ENCODE results near the gene RASL10A.

The RASL10A gene

GRCh38 chr22:29269731-29270474, 45.6 kb downstream of the RASL10A start:
- DNase-seq (ENCODE audit: low spot score): no peak

DNA sequence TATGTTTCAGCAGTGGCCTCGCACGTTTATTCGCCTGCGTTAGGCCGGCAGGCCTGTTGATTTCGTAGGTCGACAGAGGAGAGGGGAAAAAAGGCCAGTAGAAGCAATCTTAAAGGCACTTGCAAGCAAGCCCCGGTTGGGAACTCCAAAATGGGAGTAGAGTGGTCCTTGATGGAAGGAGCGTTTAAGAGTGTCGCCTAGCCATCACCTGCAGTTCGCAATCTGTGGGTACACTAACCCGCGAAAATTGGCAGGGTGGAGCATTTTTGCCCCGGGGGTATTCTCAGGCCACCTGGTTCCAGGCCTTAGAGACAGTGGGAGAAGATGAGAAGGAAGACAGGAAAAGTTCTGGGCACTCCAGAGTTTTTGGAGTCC, 46.3 kb downstream of the RASL10A start:
- no peak for DNase-seq (ENCODE audit: low spot score)

GRCh38 chr22:29268511-29269229, 46.8 kb downstream of the RASL10A start:
- DNase-seq (ENCODE audit: low spot score): peak; percentile 63

DNA sequence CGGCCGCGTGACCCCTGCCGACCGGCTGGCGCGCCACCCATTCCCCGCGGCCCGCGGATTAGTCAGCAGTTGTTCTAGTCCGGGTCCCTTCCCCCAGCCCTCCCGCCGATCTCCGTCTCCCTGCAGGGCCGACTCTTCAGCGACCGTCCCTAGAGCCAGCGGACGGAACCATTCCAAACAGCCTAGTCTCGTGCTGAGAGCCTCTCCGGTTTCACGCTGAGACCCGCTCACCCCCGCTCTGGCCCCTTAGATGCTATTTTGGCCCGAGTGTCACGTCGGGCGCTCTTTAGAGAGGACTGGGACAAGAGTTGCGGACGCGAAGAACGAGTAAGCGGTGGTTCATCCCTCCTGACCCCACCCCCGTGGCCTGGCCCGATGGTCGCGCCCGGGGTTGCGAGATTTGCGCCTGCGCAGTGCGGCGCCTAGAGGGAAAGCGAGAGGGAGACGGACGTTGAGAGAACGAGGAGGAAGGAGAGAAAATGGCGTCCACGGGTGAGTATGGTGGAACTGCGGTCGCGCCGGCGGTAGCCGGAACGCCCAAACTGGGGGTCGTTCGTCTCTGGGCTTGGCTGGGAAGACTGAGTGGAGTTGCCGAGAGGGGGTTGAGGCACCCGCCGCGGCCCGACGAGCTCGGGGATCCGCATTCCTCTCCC, 47.5 kb downstream of the RASL10A start, which contains the start of the genes EWSR1 and RHBDD3:
TSS of gene EWSR1 (plus strand) at position 411 of the 653 bp plus-strand sequence. CDS start at position 480, 69 bp downstream.
TSS of gene RHBDD3 (minus strand) at position 124 of the 653 bp plus-strand sequence. CDS start 2,355 bp downstream, outside the sequence.
- DNase-seq (ENCODE audit: low spot score): peak; percentile 97

GRCh38 chr22:29267462-29267857, 48.0 kb downstream of the RASL10A start:
- DNase-seq (ENCODE audit: low spot score): no peak

DNA sequence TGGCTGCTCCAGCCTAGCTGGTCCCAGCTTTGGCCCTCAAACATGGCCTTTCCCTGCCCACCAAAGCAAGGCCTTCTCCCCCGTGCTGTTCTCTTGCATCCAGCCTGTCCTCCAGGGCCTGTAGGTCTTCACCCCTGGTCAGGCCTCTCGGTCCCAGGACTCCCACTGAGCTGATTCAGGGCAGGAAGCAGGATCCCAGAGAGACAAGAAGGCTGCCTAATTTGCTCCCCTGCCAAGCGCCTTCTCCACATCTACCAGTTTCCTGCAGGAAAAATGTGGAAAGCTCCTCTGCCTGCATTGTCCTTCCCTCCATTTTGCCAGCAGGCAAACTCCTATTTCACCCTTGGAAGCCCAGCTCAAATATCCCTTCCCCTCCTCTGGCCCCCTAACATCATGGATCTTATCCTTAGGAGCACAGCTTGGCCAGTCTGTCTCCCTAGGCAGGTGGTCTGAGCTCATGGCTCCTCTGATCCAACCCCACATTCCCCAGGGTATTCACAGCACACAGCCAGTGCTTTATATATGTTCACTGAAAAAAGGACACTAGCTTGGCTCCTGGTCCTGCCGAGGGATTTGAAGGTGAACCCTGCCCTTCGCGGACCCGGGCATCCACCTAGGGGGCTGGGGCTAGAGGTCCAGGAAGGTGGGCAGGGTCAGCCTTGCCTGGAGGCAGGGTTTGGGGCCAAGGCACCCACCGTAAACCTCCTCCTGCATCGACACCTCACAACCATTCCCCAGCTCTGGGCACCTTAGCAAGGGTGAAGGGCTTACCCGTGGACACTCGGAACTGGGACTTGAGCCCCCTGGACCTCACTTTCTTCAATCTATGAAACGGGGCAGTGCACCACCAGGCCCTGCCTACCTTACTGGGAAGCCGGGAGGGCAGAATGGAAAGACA, 48.7 kb downstream of the RASL10A start:
- no peak for DNase-seq (ENCODE audit: low spot score)

DNA sequence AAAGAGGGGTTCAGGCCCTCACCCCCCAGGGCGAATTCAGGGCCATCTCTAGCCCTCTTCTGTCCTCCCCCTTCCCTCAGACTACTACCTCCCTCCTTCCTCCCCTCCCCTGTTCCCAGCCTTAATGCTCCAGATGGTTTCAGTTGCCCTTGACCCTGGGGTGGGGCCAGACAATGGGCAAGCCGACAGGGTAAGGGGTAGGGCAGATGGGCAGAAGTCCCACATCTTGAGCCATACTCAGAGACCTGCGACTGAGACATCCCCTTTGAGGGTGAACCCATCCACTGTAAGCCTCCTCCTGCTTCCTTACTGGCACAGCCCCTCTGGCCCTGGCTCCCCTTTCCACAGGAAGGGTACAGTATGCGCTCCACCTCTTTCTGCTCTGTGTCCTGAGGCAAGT, 49.6 kb downstream of the RASL10A start:
- DNase-seq (ENCODE audit: low spot score): no peak

DNA sequence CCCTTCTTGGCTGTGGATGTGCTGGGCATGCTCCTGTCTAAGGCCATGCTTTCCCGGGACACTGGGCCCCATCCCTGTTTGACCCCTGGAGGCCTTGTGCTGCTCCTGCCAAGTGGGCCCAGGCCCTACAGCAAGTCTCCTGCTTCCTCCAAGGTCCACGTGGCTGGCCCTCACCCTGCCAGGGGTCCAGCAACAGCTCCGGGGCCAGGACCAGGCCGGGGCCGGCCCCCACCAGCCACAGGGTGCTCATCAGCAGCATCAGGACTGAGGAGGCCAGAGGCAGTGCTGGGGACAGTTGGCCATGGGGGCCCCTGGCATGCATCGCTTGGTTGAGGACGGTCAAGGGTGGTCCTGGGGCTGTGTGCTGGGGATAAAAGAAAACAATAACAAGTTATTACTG, 50.2 kb downstream of the RASL10A start:
- no peak for DNase-seq (ENCODE audit: low spot score)

DNA sequence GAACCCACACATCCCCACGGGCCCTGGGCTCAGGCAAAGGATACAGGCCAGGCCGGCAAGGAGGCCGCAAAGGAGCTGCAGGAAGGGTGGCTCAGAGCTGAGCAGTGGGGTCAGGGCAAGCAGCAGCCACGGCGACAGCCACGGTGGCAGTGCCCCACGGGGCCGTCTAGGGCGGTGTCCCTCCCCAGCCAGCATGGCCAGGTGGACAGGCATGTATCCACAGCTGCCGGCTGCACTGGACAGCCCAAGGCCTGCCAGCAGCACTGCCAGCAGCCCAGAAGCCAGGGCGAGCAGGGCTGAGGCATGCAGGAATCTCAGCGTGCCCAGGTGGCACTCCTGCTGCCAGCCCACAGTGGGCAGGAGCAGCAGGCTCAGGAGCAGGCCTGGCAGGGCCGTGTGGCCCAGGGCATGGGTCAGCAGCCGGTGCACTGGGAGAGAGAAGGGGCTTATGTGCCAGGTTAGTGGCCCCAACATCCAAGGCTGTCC, 51.7 kb downstream of the RASL10A start:
- DNase-seq (ENCODE audit: low spot score): no peak

Small RNAs within 50 kb of the gene (small RNA-seq; reads per million reads assigned to genes)
- 0 reads per million in 2 experiments for gene MIR3653
